SK-N-MC (cell line): ENCODE data around the gene PRKCB.

Experiments used
- EZH2 ChIP-seq: fragments of 200-600 bp; sonication (generic); IDR thresholded peaks from one replicate; pipeline ENCODE4 v1.6.1; 2017; ENCODE audit warnings: antibody characterized with exemption
- POLR2AphosphoS5 ChIP-seq: IDR thresholded peaks from 2 replicates; pipeline ENCODE4 v1.6.1; 2012; ENCODE audit warnings: mild to moderate bottlenecking, low read depth, low read length, borderline replicate concordance

DNA sequence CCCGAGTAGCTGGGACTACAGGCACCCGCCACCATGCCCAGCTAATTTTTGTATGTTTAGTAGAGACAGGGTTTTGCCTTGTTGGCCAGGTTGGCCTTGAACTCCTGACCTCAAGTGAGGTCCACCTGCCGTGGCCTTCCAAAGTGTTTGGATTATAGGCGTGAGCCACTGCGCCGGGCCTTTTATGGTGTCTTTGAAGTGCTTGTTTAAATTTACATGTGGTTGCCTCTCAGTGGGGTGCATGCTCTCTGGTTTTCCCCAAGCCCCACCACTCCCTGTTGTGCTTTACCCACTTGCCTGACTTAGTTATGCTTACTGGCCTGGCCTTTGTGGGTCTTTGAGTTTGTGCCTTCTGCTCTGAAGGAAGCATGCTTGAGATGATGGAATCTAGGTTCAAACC, 132.0 kb downstream of the PRKCB start:
- TF ChIP-seq EZH2 (no peak), POLR2AphosphoS5 (no peak)
